HuH-7.5 (cell line): ENCODE results near the gene ABCA4.
"Not testable (repeated sequence)": the region's sequence is repeated elsewhere in the genome, so short reads cannot be mapped to it uniquely, and the experiment has no call there.

Source experiments
- DNase-seq: peaks from one replicate; pipeline ENCODE4 v3.0.0; 2011; ENCODE audit warnings: low spot score

ABCA4 gene

GRCh38 chr1:94004924-94005323, 116.0 kb downstream of the ABCA4 start:
- no peak for DNase-seq

- DNase-seq = no peak
Observed at GRCh38 chr1:94002046-94002787, 118.7 kb downstream of the ABCA4 start.

GRCh38 chr1:94001397-94002045, 119.4 kb downstream of the ABCA4 start:
- no peak for DNase-seq

GRCh38 chr1:94000510-94001282, 120.3 kb downstream of the ABCA4 start:
- DNase-seq = no peak

GRCh38 chr1:93999840-94000415, 121.0 kb downstream of the ABCA4 start:
- DNase-seq = no peak

- DNase-seq = not testable (repeated sequence)
Observed at GRCh38 chr1:93998532-93998931, 122.4 kb downstream of the ABCA4 start.

GRCh38 chr1:93997756-93998155, 123.2 kb downstream of the ABCA4 start:
- no peak for DNase-seq

- DNase-seq = no peak
Observed at GRCh38 chr1:93995837-93996536, 125.0 kb downstream of the ABCA4 start.

- no peak for DNase-seq
Observed at GRCh38 chr1:93993731-93994130, 127.2 kb downstream of the ABCA4 start.

- no peak for DNase-seq
Observed at GRCh38 chr1:93992954-93993353, 128.0 kb downstream of the ABCA4 start.

GRCh38 chr1:93992190-93992589, 128.8 kb downstream of the ABCA4 start:
- DNase-seq = no peak

- no peak for DNase-seq
Observed at GRCh38 chr1:93991271-93991670, 129.7 kb downstream of the ABCA4 start.

- not testable (repeated sequence) for DNase-seq
Observed at GRCh38 chr1:93990477-93990876, 130.5 kb downstream of the ABCA4 start.

GRCh38 chr1:93990010-93990409, 130.9 kb downstream of the ABCA4 start:
- DNase-seq = no peak

- DNase-seq = no peak
Observed at GRCh38 chr1:93989601-93990000, 131.3 kb downstream of the ABCA4 start.

GRCh38 chr1:93988634-93989350, 132.2 kb downstream of the ABCA4 start:
- DNase-seq = no peak

GRCh38 chr1:93981274-93981667, 139.7 kb downstream of the ABCA4 start:
- no peak for DNase-seq

- no peak for DNase-seq
Observed at GRCh38 chr1:93980320-93981273, 140.4 kb downstream of the ABCA4 start.

- DNase-seq = no peak
Observed at GRCh38 chr1:93979718-93980319, 141.1 kb downstream of the ABCA4 start.
